Erythroblast (primary cell): Measurements from ENCODE around the gene DENND1B.

Source experiments
- GATA1 ChIP-seq: IDR thresholded peaks from 2 replicates; pipeline ENCODE4 v1.6.1; 2011; ENCODE audit warnings: low read depth, mild to moderate bottlenecking, control low read depth, low read length, moderate library complexity
- POLR2A ChIP-seq: IDR thresholded peaks from 2 replicates; pipeline ENCODE4 v1.6.1; 2011; ENCODE audit warnings: mild to moderate bottlenecking, low read length

DNA sequence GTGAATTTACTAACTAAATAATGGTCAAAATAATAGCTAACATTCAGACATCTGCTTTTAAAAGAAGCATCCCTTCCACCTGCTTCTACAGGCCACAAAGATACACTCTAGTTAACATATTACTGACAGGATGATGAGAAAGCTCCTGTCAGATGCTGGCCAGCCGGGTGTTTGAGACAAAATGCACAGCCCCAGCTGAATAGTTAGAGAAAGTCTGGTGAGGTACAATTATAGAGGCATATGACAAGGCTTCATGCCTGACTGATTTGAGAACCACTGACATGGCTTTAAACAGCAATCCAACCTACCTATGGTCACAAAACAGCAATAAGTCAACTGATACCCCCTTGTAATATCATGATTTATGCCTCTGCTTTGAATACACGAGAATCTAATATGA lies 137.0 kb downstream of the DENND1B start:
- TF ChIP-seq POLR2A: no peak
- no peak for TF ChIP-seq GATA1
